Measurements from ENCODE around the gene DLG1. TPM values are rescaled to one million over a fixed set of nuclear protein-coding genes. Genes with fewer than 3 reads are reported as not detected.

DLG1 gene
- total RNA-seq, 1 donor from 2014 or later, result 168 TPM

GRCh38 chr3:197308591-197308990 is 10.2 kb upstream of the DLG1 start:
- no peak for TF ChIP-seq CTCF (IDR thresholded peaks at IDR 0.05)
- Mint-ChIP-seq H3K9me3 (ENCODE audit: unreplicated experiment) (peaks cover 5% of the 10 kb centered on the region), H3K27ac (ENCODE audit: unreplicated experiment) (peak overlapping the region; percentile 98), H3K4me1 (ENCODE audit: unreplicated experiment) (peaks cover 61% of the 10 kb centered on the region), H3K27me3 (ENCODE audit: unreplicated experiment) (no peaks in the 10 kb centered on the region), H3K4me3 (ENCODE audit: unreplicated experiment) (peak overlapping the region; percentile 9), H3K36me3 (ENCODE audit: unreplicated experiment) (peaks cover 3% of the 10 kb centered on the region)
- DNase-seq (ENCODE audit: extremely low spot score, unreplicated experiment), result no peak

- Mint-ChIP-seq H3K4me1 (ENCODE audit: unreplicated experiment) (peaks cover 72% of the 10 kb centered on the region), H3K4me3 (ENCODE audit: unreplicated experiment) (peak overlapping the region; percentile 39), H3K9me3 (ENCODE audit: unreplicated experiment) (no peaks in the 10 kb centered on the region), H3K27ac (ENCODE audit: unreplicated experiment) (peak overlapping the region; percentile 58), H3K36me3 (ENCODE audit: unreplicated experiment) (no peaks in the 10 kb centered on the region), H3K27me3 (ENCODE audit: unreplicated experiment) (no peaks in the 10 kb centered on the region)
- no peak for TF ChIP-seq CTCF (IDR thresholded peaks at IDR 0.05)
- no peak for DNase-seq (ENCODE audit: extremely low spot score, unreplicated experiment)
Observed at GRCh38 chr3:197306374-197307086, 8.1 kb upstream of the DLG1 start.

- Mint-ChIP-seq H3K4me3 (ENCODE audit: unreplicated experiment) (no peak overlapping the region), H3K9me3 (ENCODE audit: unreplicated experiment) (no peaks in the 10 kb centered on the region), H3K27me3 (ENCODE audit: unreplicated experiment) (no peaks in the 10 kb centered on the region), H3K36me3 (ENCODE audit: unreplicated experiment) (no peaks in the 10 kb centered on the region), H3K4me1 (ENCODE audit: unreplicated experiment) (peaks cover 69% of the 10 kb centered on the region), H3K27ac (ENCODE audit: unreplicated experiment) (peak overlapping the region; percentile 58)
- TF ChIP-seq CTCF (IDR thresholded peaks at IDR 0.05), result no peak
- no peak for DNase-seq (ENCODE audit: extremely low spot score, unreplicated experiment)
Observed at GRCh38 chr3:197305854-197306253, 7.4 kb upstream of the DLG1 start.

- Mint-ChIP-seq H3K9me3 (ENCODE audit: unreplicated experiment) (no peaks in the 10 kb centered on the region), H3K4me3 (ENCODE audit: unreplicated experiment) (no peak overlapping the region), H3K27ac (ENCODE audit: unreplicated experiment) (peak overlapping the region; percentile 92), H3K36me3 (ENCODE audit: unreplicated experiment) (no peaks in the 10 kb centered on the region), H3K4me1 (ENCODE audit: unreplicated experiment) (peaks cover 56% of the 10 kb centered on the region), H3K27me3 (ENCODE audit: unreplicated experiment) (no peaks in the 10 kb centered on the region)
- no peak for TF ChIP-seq CTCF (IDR thresholded peaks at IDR 0.05)
- no peak for DNase-seq (ENCODE audit: extremely low spot score, unreplicated experiment)
Observed at GRCh38 chr3:197303452-197303851, 5.0 kb upstream of the DLG1 start.

GRCh38 chr3:197302696-197303341 is 4.4 kb upstream of the DLG1 start:
- peak overlapping the region; percentile 92 for H3K27ac Mint-ChIP-seq (ENCODE audit: unreplicated experiment)
- no peak overlapping the region for H3K4me3 Mint-ChIP-seq (ENCODE audit: unreplicated experiment)
- no peaks in the 10 kb centered on the region for H3K27me3 Mint-ChIP-seq (ENCODE audit: unreplicated experiment)
- H3K9me3 Mint-ChIP-seq (ENCODE audit: unreplicated experiment), result no peaks in the 10 kb centered on the region
- H3K36me3 Mint-ChIP-seq (ENCODE audit: unreplicated experiment), result no peaks in the 10 kb centered on the region
- DNase-seq (ENCODE audit: extremely low spot score, unreplicated experiment), result no peak
- peaks cover 51% of the 10 kb centered on the region for H3K4me1 Mint-ChIP-seq (ENCODE audit: unreplicated experiment)
- no peak for TF ChIP-seq CTCF (IDR thresholded peaks at IDR 0.05)
